HCT116 (cell line): Measurements from ENCODE around the gene PTGDS. TPM values are rescaled to one million over a fixed set of nuclear protein-coding genes. Genes with fewer than 3 reads are reported as not detected.

ENCODE experiments used
- ATAC-seq: fragments of 200-7000 bp; cut with Tn5 transposase; 2 replicates; pipeline ENCODE4 v1.9.1; 2020; ENCODE audit warnings: mild to moderate bottlenecking, moderate library complexity
- BruUV-seq: library from RNA; stranded (reverse); fragments of 400-500 nt; replicated peaks from 2 replicates; lab custom pipeline; 2021; lab: Mats Ljungman, UMichigan
- CTCF ChIA-PET: fragments of 300-600 bp; sonication (Branson Sonifier 250); formaldehyde crosslinking; loops from one replicate; lab custom pipeline; 2021; ENCODE audit warnings: antibody characterized with exemption; lab: Charles Lee
- POLR2A ChIA-PET: fragments of 300-600, 350-600 bp; sonication (Branson Sonifier 250); formaldehyde crosslinking; loops from one replicate; lab custom pipeline; 2021; ENCODE audit warnings: antibody characterized with exemption; lab: Charles Lee
- RAD21 ChIA-PET, 2 experiments: fragments of 300-600 bp; sonication (Branson Sonifier 250); formaldehyde crosslinking; loops; one replicate each; lab custom pipeline; 2023; ENCODE audit warnings: low total read pairs in 2 of 2; ENCODE audit not compliant: uncharacterized antibody in 2 of 2, unreplicated experiment in 2 of 2, low non-redundant PET in 1 of 2; lab: Charles Lee
- DNase-seq: peaks from one replicate; pipeline ENCODE4 v3.0.0-alpha.2; 2010; ENCODE audit warnings: low read depth, low spot score
- H2AFZ ChIP-seq: fragments of 200-600 bp; shearing (Covaris generic), sonication (generic); 2 replicates; pipeline ENCODE4 v1.6.1; 2017; ENCODE audit warnings: low read depth, mixed run types, mixed read lengths, antibody characterized with exemption, low read length; ENCODE audit not compliant: poor library complexity, severe bottlenecking
- H3K27ac ChIP-seq: 2 replicates; pipeline ENCODE4 v1.5.1; 2012; ENCODE audit warnings: low read depth, low read length
- H3K27me3 ChIP-seq: fragments of 200-600 bp; sonication (generic); 2 replicates; pipeline ENCODE4 v1.6.1; 2016; ENCODE audit warnings: mixed run types, low read length, mixed read lengths; ENCODE audit not compliant: insufficient read depth
- H3K36me3 ChIP-seq, 2 experiments: fragments of 200-500 bp in 1 of 2; fragments of 200-600 bp in 1 of 2; sonication (Bioruptor generic) in 1 of 2; sonication (generic) in 1 of 2; 2 replicates each; pipeline versions ENCODE4 v1.5.1 to v1.6.1; 2014 to 2016; ENCODE audit warnings: low read length in 2 of 2, inconsistent platforms in 1 of 2, mixed read lengths in 1 of 2, mixed run types in 1 of 2; ENCODE audit not compliant: insufficient read depth in 2 of 2, control insufficient read depth in 1 of 2
- H3K4me1 ChIP-seq, 2 experiments: fragments of 200-600 bp in 1 of 2; sonication (generic) in 1 of 2; 2 replicates each; pipeline versions ENCODE4 v1.5.1 to v1.6.1; 2012 to 2017; ENCODE audit warnings: low read length in 2 of 2, inconsistent platforms in 1 of 2, mild to moderate bottlenecking in 1 of 2, mixed read lengths in 1 of 2, mixed run types in 1 of 2, moderate library complexity in 1 of 2; ENCODE audit not compliant: insufficient read depth in 2 of 2, control insufficient read depth in 1 of 2
- H3K4me2 ChIP-seq: fragments of 200-600 bp; sonication (generic); 2 replicates; pipeline ENCODE4 v1.6.1; 2017; ENCODE audit warnings: mixed run types, low read length, mixed read lengths
- H3K4me3 ChIP-seq, 2 experiments: fragments of 200-600 bp in 1 of 2; sonication (generic) in 1 of 2; replicated peaks in 1 of 2; 2 replicates each; pipeline ENCODE4 v1.5.1; 2011 to 2016; ENCODE audit warnings: low read length in 2 of 2, control low read depth in 1 of 2, low read depth in 1 of 2, mild to moderate bottlenecking in 1 of 2, mixed read lengths in 1 of 2, mixed run types in 1 of 2
- H3K79me2 ChIP-seq: fragments of 200-600 bp; sonication (generic); 2 replicates; pipeline ENCODE4 v1.6.1; 2017; ENCODE audit warnings: mild to moderate bottlenecking, mixed run types, low read length, moderate library complexity, mixed read lengths; ENCODE audit not compliant: insufficient read depth
- H3K9ac ChIP-seq: fragments of 200-600 bp; sonication (generic); 2 replicates; pipeline ENCODE4 v1.6.1; 2016; ENCODE audit warnings: low read length, mixed read lengths
- H3K9me2 ChIP-seq: fragments of 200-600 bp; sonication (generic), shearing (Covaris generic); 2 replicates; pipeline ENCODE4 v1.6.1; 2017; ENCODE audit warnings: mixed run types, mild to moderate bottlenecking, moderate library complexity; ENCODE audit not compliant: insufficient read depth
- H3K9me3 ChIP-seq, 2 experiments: fragments of 200-500 bp in 1 of 2; fragments of 200-600 bp in 1 of 2; sonication (Bioruptor generic) in 1 of 2; sonication (generic) in 1 of 2; 2 replicates each; pipeline ENCODE4 v1.6.1; 2014 to 2017; ENCODE audit warnings: low read length in 2 of 2, mixed read lengths in 2 of 2, inconsistent platforms in 1 of 2, low read depth in 1 of 2, mild to moderate bottlenecking in 1 of 2, mixed run types in 1 of 2, moderate library complexity in 1 of 2; ENCODE audit not compliant: control insufficient read depth in 1 of 2, insufficient read depth in 1 of 2
- H4K20me1 ChIP-seq: fragments of 200-600 bp; sonication (generic), shearing (Covaris generic); 2 replicates; pipeline ENCODE4 v1.6.1; 2017; ENCODE audit warnings: mixed run types, mild to moderate bottlenecking, moderate library complexity; ENCODE audit not compliant: insufficient read depth
- CEBPB ChIP-seq: IDR thresholded peaks from 2 replicates; pipeline ENCODE4 v1.6.1; 2012; ENCODE audit warnings: low read depth
- EZH2phosphoT487 ChIP-seq: fragments of 200-600 bp; IDR thresholded peaks from 2 replicates; pipeline ENCODE4 v1.6.1; 2018; ENCODE audit warnings: antibody characterized with exemption, borderline replicate concordance
- POLR2AphosphoS5 ChIP-seq: IDR thresholded peaks from 2 replicates; pipeline ENCODE4 v1.6.1; 2011; ENCODE audit warnings: mild to moderate bottlenecking, low read depth, low read length, moderate library complexity
- RAD21 ChIP-seq: IDR thresholded peaks from 2 replicates; pipeline ENCODE4 v1.6.1; 2012; ENCODE audit warnings: low read depth, mild to moderate bottlenecking
- SP1 ChIP-seq: IDR thresholded peaks from 2 replicates; pipeline ENCODE4 v1.6.1; 2012; ENCODE audit warnings: low read depth
- SRF ChIP-seq: IDR thresholded peaks from 2 replicates; pipeline ENCODE4 v1.6.1; 2012; ENCODE audit warnings: low read depth
- ZFX ChIP-seq: fragments of 450-650 bp; IDR thresholded peaks from 2 replicates; pipeline ENCODE4 v1.6.1; 2017
- intact Hi-C: fragments of 100-400 bp; cut with micrococcal nuclease; formaldehyde crosslinking; loops from 2 replicates; pipeline ENCODE4 v1.10.0; 2022
- total RNA-seq: library from RNA; stranded (reverse); gene quantifications from one replicate; pipeline ENCODE4 v1.2.1, GENCODE V29; 2021; ENCODE audit not compliant: unreplicated experiment
- TF ChIP-seq, protein P1 (sequence below): IDR thresholded peaks from 2 replicates; pipeline ENCODE4 v1.6.1; 2012
- TF ChIP-seq, protein P2 (sequence below), 3 experiments: fragments of 200-600 bp in 1 of 3; sonication (generic) in 1 of 3; IDR thresholded peaks in 2 of 3; conservative IDR thresholded peaks in 1 of 3; 2 replicates each; pipeline ENCODE4 v1.5.1; 2012 to 2017; ENCODE audit warnings: low read depth in 2 of 3, low read length in 2 of 3, antibody characterized with exemption in 1 of 3, borderline replicate concordance in 1 of 3, control low read depth in 1 of 3, mild to moderate bottlenecking in 1 of 3, mixed read lengths in 1 of 3, mixed run types in 1 of 3, moderate library complexity in 1 of 3; ENCODE audit not compliant: insufficient read depth in 1 of 3
- TF ChIP-seq, protein P3 (sequence below): IDR thresholded peaks from 2 replicates; pipeline ENCODE4 v1.6.1; 2012
- TF ChIP-seq, protein P4 (sequence below): IDR thresholded peaks from 2 replicates; pipeline ENCODE4 v1.6.1; 2011; ENCODE audit warnings: mild to moderate bottlenecking, low read length, moderate library complexity; ENCODE audit not compliant: insufficient replicate concordance; ENCODE audit errors: extremely low read depth

The PTGDS gene
- total RNA-seq, 1 experiment from 2014 or later = 3.1 TPM

DNA sequence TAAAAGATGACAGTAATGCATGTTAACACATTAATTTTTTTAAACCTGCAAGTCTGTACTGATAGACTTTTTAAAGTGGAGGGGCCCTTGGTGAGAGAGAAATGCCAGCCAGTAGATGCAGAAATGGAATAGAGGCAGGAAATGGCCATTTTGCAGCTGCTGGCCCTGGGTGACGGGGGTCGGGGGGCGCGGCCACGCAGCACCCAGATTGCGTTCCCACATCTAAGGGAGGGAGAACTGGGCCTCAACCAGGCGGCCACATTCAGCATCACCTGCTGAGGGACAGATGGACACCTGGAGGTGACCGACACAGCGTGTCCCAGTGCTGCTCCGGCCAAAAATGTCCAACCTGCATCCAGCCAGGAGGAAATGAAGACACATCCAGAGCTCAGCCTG, 25.3 kb downstream of the PTGDS start:
- H3K4me2 ChIP-seq = no peak overlapping the region
- no peak overlapping the region for H3K4me3 ChIP-seq
- H3K9ac ChIP-seq = no peak overlapping the region
- H2AFZ ChIP-seq = no peak overlapping the region
- peaks cover 0 to 4% of the 10 kb centered on the region in 2 experiments; a peak in 1 of 4 replicates for H3K9me3 ChIP-seq
- ChIA-PET RAD21 (no interaction called here), CTCF (interaction anchor here (0.7 to 1.7 kb wide), 3 partner anchors 10 to 27 kb away, joined by 3 to 4 read pairs (median 3); partner anchors contain the start of gene PAXX), POLR2A (interaction anchor here (1.2 to 2.9 kb wide), 2 partner anchors 9 to 11 kb away, joined by 3 to 19 read pairs; partner anchors contain the start of gene PAXX)
- no peaks in the 10 kb centered on the region for H3K79me2 ChIP-seq
- TF ChIP-seq SRF (no peak), RAD21 (no peak), SP1 (no peak), EZH2phosphoT487 (no peak), POLR2AphosphoS5 (no peak), CEBPB (no peak), ZFX (no peak)
- TF ChIP-seq, protein P1, sequence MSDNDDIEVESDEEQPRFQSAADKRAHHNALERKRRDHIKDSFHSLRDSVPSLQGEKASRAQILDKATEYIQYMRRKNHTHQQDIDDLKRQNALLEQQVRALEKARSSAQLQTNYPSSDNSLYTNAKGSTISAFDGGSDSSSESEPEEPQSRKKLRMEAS = no peak
- TF ChIP-seq, protein P2, sequence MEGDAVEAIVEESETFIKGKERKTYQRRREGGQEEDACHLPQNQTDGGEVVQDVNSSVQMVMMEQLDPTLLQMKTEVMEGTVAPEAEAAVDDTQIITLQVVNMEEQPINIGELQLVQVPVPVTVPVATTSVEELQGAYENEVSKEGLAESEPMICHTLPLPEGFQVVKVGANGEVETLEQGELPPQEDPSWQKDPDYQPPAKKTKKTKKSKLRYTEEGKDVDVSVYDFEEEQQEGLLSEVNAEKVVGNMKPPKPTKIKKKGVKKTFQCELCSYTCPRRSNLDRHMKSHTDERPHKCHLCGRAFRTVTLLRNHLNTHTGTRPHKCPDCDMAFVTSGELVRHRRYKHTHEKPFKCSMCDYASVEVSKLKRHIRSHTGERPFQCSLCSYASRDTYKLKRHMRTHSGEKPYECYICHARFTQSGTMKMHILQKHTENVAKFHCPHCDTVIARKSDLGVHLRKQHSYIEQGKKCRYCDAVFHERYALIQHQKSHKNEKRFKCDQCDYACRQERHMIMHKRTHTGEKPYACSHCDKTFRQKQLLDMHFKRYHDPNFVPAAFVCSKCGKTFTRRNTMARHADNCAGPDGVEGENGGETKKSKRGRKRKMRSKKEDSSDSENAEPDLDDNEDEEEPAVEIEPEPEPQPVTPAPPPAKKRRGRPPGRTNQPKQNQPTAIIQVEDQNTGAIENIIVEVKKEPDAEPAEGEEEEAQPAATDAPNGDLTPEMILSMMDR (IDR thresholded peaks at IDR 0.05 in 2 of 3, conservative IDR thresholded peaks at IDR 0.05 in 1 of 3; ENCODE audit: borderline replicate concordance in 1 of 3, insufficient read depth in 1 of 3, low read depth in 2 of 3, low read length in 2 of 3) = no peak
- TF ChIP-seq, protein P3, sequence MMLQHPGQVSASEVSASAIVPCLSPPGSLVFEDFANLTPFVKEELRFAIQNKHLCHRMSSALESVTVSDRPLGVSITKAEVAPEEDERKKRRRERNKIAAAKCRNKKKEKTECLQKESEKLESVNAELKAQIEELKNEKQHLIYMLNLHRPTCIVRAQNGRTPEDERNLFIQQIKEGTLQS = no peak
- TF ChIP-seq, protein P4, sequence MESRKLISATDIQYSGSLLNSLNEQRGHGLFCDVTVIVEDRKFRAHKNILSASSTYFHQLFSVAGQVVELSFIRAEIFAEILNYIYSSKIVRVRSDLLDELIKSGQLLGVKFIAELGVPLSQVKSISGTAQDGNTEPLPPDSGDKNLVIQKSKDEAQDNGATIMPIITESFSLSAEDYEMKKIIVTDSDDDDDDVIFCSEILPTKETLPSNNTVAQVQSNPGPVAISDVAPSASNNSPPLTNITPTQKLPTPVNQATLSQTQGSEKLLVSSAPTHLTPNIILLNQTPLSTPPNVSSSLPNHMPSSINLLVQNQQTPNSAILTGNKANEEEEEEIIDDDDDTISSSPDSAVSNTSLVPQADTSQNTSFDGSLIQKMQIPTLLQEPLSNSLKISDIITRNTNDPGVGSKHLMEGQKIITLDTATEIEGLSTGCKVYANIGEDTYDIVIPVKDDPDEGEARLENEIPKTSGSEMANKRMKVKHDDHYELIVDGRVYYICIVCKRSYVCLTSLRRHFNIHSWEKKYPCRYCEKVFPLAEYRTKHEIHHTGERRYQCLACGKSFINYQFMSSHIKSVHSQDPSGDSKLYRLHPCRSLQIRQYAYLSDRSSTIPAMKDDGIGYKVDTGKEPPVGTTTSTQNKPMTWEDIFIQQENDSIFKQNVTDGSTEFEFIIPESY = no peak
- intact Hi-C loops = no loop called here
- no peak overlapping the region for H3K27ac ChIP-seq
- H3K9me2 ChIP-seq = no peaks in the 10 kb centered on the region
- no peaks in the 10 kb centered on the region for H4K20me1 ChIP-seq
- peaks cover 21 to 41% of the 10 kb centered on the region in 2 experiments for H3K4me1 ChIP-seq
- ATAC-seq (no peak), DNase-seq (no peak)
- no TSS peak for BruUV-seq
- no peaks in the 10 kb centered on the region for H3K36me3 ChIP-seq
- H3K27me3 ChIP-seq = no peaks in the 10 kb centered on the region
